Right lobe of liver (tissue), 4 donors: ENCODE data around the gene COTL1.

Source experiments
- POLR2A ChIP-seq: fragments of 450-650 bp; IDR thresholded peaks from one replicate; pipeline ENCODE4 v1.6.1; 2017; ENCODE audit warnings: antibody characterized with exemption, mild to moderate bottlenecking
- TF ChIP-seq, protein P1 (sequence below), 4 donors: fragments of 200-600 bp in 3 of 4; fragments of 450-650 bp in 1 of 4; IDR thresholded peaks; one replicate each; pipeline versions ENCODE4 v1.5.1 to v1.8.0; 2016 to 2022; ENCODE audit warnings: antibody characterized with exemption in 4 of 4, mild to moderate bottlenecking in 2 of 4
- donor health status: DM: no; HTN: no; CAD: no.
- donor health status: DM: no; HTN: no; CAD: no.
- donor health status: DM: no; HTN: yes; CAD: no.

DNA sequence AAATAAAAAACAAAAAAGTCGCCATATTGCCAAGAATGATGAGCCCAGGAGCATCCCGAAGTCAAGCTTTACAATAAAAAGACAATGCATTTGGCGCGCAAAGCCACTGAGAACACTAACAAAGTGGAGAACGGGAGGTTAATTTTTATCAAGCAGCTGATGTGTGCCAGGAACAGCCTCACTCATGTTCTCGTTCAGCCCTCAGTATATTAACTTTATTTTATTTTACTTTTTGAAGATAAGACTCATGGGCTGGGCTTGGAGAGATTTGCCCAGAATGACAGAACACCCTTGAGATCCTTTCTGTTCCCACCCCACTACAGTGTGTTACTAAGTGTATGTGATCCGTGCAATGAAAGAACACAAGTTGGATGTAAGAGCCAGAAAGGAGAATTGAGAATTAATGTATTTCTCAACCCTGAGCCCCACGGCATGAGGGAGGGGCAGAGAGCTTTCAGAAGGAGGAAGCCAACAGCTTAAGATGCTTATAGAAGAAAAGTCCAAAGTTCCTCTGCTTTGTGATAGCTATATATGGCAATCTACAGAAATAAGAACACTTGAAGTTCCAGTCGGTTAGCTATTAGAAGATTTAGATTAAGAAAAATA is 48.4 kb downstream of the COTL1 start:
- TF ChIP-seq, protein P1, sequence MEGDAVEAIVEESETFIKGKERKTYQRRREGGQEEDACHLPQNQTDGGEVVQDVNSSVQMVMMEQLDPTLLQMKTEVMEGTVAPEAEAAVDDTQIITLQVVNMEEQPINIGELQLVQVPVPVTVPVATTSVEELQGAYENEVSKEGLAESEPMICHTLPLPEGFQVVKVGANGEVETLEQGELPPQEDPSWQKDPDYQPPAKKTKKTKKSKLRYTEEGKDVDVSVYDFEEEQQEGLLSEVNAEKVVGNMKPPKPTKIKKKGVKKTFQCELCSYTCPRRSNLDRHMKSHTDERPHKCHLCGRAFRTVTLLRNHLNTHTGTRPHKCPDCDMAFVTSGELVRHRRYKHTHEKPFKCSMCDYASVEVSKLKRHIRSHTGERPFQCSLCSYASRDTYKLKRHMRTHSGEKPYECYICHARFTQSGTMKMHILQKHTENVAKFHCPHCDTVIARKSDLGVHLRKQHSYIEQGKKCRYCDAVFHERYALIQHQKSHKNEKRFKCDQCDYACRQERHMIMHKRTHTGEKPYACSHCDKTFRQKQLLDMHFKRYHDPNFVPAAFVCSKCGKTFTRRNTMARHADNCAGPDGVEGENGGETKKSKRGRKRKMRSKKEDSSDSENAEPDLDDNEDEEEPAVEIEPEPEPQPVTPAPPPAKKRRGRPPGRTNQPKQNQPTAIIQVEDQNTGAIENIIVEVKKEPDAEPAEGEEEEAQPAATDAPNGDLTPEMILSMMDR (IDR thresholded peaks at IDR 0.05), result no peak
- TF ChIP-seq POLR2A, result no peak
